Naive B cell (primary cell): ENCODE data around the gene ACY1. TPM values are rescaled to one million over a fixed set of nuclear protein-coding genes. Genes with fewer than 3 reads are reported as not detected.
A peak's percentile ranks its signal among the peaks of the same experiment; 100 is the strongest.

Experiments used
- ATAC-seq, 2 donors: fragments of 150-1000 bp; cut with Tn5 transposase; 2 replicates each; pipeline ENCODE4 v1.10.0; 2021; ENCODE audit warnings: low read depth in 2 of 2, mild to moderate bottlenecking in 2 of 2, moderate library complexity in 2 of 2
- DNase-seq: peaks from one replicate; pipeline ENCODE4 v3.0.0; 2022
- H3K27ac Mint-ChIP-seq, 6 donors: one replicate each; pipeline ENCODE4 v1.8.0; 2020 to 2022; ENCODE audit warnings: mild to moderate bottlenecking in 6 of 6, mixed read lengths in 6 of 6, moderate library complexity in 5 of 6, inconsistent platforms in 2 of 6
- H3K27me3 Mint-ChIP-seq, 3 donors: one replicate each; pipeline ENCODE4 v1.8.0; 2021 to 2022; ENCODE audit warnings: mixed read lengths in 3 of 3, mild to moderate bottlenecking in 1 of 3
- H3K36me3 Mint-ChIP-seq, 2 donors: one replicate each; pipeline ENCODE4 v1.8.0; 2020 to 2022; ENCODE audit warnings: mixed read lengths in 2 of 2, inconsistent platforms in 1 of 2, mild to moderate bottlenecking in 1 of 2
- H3K4me1 Mint-ChIP-seq, 3 donors: one replicate each; pipeline ENCODE4 v1.8.0; 2020 to 2022; ENCODE audit warnings: mixed read lengths in 3 of 3, inconsistent platforms in 1 of 3, mild to moderate bottlenecking in 1 of 3, moderate library complexity in 1 of 3
- H3K4me3 Mint-ChIP-seq, 8 donors: one replicate each; pipeline ENCODE4 v1.8.0; 2020 to 2022; ENCODE audit warnings: mild to moderate bottlenecking in 8 of 8, mixed read lengths in 8 of 8, moderate library complexity in 8 of 8, inconsistent platforms in 2 of 8
- H3K9me3 Mint-ChIP-seq, 7 donors: one replicate each; pipeline ENCODE4 v1.8.0; 2020 to 2022; ENCODE audit warnings: mixed read lengths in 7 of 7, mild to moderate bottlenecking in 5 of 7, inconsistent platforms in 2 of 7, moderate library complexity in 1 of 7
- polyA plus RNA-seq, 6 donors: library from polyadenylated mRNA; unstranded; fragments of 300-500 nt; fragmentation: Illumina TruSeq; gene quantifications; one replicate each; pipeline ENCODE4 v1.2.3, GENCODE V29; 2021; ENCODE audit warnings: low read depth in 6 of 6

ACY1 gene
- polyA plus RNA-seq, 6 donors from 2014 or later, result 15.2 to 23.1 (median 18.4) TPM

DNA sequence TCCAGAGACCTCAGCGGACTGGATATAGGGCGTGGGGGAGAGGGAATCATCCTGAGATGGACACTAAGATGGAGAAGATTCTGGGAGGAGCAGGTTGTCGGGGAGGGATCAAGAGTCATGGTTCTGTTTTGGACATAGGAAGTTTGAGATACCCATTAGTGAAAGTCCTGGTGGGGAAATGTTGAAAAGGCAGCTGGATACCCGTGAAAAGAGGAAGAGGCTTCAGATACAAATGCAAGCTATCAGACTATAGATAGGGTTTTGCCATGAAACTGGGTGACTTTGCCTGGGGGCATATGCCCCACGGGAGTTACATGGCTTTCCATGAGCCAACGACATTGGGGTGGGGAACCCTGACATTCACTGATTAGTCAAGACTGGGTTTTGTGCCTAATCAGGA, 29.2 kb upstream of the ACY1 start:
- peak overlapping the region in 3 of 8 donors; percentile 22 to 36 (median 33) for H3K4me3 Mint-ChIP-seq
- H3K27me3 Mint-ChIP-seq, result peaks cover 18 to 34% (median 26%) of the 10 kb centered on the region in 3 donors
- peak overlapping the region in 1 of 6 donors; percentile 75 for H3K27ac Mint-ChIP-seq
- peaks cover 4% of the 10 kb centered on the region in 3 donors for H3K4me1 Mint-ChIP-seq
- ATAC-seq (no peak), DNase-seq (no peak)
- peaks cover 0 to 8% of the 10 kb centered on the region in 2 donors for H3K36me3 Mint-ChIP-seq
- no peaks in the 10 kb centered on the region for H3K9me3 Mint-ChIP-seq

DNA sequence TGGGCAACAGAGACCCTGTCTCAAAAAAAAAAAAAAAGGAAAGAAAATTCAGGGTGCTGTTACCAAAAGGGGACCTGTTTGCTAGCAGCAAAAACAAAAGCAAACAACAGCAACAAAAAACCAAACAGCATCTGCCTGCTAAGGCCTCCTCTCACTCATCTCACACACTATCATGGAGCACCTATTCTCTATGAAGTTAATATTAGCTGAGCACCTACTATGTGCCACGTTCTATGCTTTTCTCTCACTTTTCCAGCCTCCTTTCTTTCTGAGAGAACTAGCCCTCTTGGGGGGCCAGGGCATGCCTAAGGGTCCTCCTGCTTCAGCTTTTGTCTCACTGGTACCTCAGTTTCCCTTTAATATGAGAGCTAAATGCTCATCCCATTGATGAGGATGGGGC, 28.6 kb upstream of the ACY1 start:
- ATAC-seq (no peak), DNase-seq (no peak)
- peaks cover 4% of the 10 kb centered on the region in 3 donors for H3K4me1 Mint-ChIP-seq
- peaks cover 0 to 8% of the 10 kb centered on the region in 2 donors for H3K36me3 Mint-ChIP-seq
- peak overlapping the region in 4 of 8 donors; percentile 30 to 63 (median 49) for H3K4me3 Mint-ChIP-seq
- no peak overlapping the region for H3K27ac Mint-ChIP-seq
- H3K9me3 Mint-ChIP-seq, result no peaks in the 10 kb centered on the region
- peaks cover 18 to 34% (median 26%) of the 10 kb centered on the region in 3 donors for H3K27me3 Mint-ChIP-seq

DNA sequence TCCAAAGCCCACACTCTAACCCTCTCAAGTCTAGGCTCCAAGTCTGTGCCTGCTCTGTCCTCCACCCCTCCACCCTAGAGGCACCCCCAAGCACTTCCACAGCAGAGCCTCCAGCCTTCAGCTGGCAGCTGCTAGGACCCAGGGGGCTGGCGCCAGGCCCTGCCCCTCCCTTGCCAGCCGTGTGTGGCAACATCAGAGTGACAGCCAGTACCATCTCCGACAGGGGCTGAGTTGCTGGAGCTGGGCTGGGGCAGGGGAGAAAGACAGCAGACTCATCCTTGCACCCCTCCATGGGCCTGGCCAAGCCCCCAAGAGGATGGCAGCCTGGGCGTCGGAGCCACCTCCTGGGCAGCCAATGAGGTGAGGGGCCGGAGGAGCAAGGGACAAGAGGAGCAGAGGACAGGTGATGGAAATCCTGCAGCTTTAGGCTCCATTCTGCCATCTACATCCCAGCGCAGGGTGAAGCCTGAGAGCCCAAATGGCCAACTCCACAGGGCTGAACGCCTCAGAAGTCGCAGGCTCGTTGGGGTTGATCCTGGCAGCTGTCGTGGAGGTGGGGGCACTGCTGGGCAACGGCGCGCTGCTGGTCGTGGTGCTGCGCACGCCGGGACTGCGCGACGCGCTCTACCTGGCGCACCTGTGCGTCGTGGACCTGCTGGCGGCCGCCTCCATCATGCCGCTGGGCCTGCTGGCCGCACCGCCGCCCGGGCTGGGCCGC, 28.0 kb upstream of the ACY1 start, which contains the start of gene GPR62:
TSS of gene GPR62 (plus strand) at position 207 of the 718 bp plus-strand sequence. CDS start at position 479, 272 bp downstream.
- Mint-ChIP-seq H3K36me3 (peaks cover 0 to 8% of the 10 kb centered on the region in 2 donors), H3K4me3 (peak within 1 kb of the TSS in 7 of 8 donors; percentile 41 to 82 (median 66)), H3K27me3 (peaks cover 18 to 34% (median 26%) of the 10 kb centered on the region in 3 donors), H3K4me1 (peaks cover 4% of the 10 kb centered on the region in 3 donors), H3K27ac (peak within 1 kb of the TSS in 1 of 6 donors; percentile 75), H3K9me3 (no peaks in the 10 kb centered on the region)
- no peak for DNase-seq
- no peak for ATAC-seq

DNA sequence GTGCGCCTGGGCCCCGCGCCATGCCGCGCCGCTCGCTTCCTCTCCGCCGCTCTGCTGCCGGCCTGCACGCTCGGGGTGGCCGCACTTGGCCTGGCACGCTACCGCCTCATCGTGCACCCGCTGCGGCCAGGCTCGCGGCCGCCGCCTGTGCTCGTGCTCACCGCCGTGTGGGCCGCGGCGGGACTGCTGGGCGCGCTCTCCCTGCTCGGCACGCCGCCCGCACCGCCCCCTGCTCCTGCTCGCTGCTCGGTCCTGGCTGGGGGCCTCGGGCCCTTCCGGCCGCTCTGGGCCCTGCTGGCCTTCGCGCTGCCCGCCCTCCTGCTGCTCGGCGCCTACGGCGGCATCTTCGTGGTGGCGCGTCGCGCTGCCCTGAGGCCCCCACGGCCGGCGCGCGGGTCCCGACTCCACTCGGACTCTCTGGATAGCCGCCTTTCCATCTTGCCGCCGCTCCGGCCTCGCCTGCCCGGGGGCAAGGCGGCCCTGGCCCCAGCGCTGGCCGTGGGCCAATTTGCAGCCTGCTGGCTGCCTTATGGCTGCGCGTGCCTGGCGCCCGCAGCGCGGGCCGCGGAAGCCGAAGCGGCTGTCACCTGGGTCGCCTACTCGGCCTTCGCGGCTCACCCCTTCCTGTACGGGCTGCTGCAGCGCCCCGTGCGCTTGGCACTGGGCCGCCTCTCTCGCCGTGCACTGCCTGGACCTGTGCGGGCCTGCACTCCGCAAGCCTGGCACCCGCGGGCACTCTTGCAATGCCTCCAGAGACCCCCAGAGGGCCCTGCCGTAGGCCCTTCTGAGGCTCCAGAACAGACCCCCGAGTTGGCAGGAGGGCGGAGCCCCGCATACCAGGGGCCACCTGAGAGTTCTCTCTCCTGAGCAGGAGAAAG, 27.2 kb upstream of the ACY1 start:
- H3K27ac Mint-ChIP-seq, result no peak overlapping the region
- H3K4me1 Mint-ChIP-seq, result peaks cover 4% of the 10 kb centered on the region in 3 donors
- DNase-seq, result peak; percentile 30
- peak; percentile 74 to 80 for ATAC-seq
- peaks cover 0 to 8% of the 10 kb centered on the region in 2 donors for H3K36me3 Mint-ChIP-seq
- no peaks in the 10 kb centered on the region for H3K9me3 Mint-ChIP-seq
- peaks cover 18 to 34% (median 28%) of the 10 kb centered on the region in 3 donors for H3K27me3 Mint-ChIP-seq
- H3K4me3 Mint-ChIP-seq, result peak overlapping the region in 7 of 8 donors; percentile 53 to 82 (median 68)

GRCh38 chr3:51957520-51958205, 25.7 kb upstream of the ACY1 start:
- peaks cover 4% of the 10 kb centered on the region in 3 donors for H3K4me1 Mint-ChIP-seq
- peaks cover 14 to 36% (median 26%) of the 10 kb centered on the region in 3 donors for H3K27me3 Mint-ChIP-seq
- DNase-seq (no peak), ATAC-seq (no peak)
- no peak overlapping the region for H3K27ac Mint-ChIP-seq
- peaks cover 0 to 8% of the 10 kb centered on the region in 2 donors for H3K36me3 Mint-ChIP-seq
- no peaks in the 10 kb centered on the region for H3K9me3 Mint-ChIP-seq
- no peak overlapping the region for H3K4me3 Mint-ChIP-seq

DNA sequence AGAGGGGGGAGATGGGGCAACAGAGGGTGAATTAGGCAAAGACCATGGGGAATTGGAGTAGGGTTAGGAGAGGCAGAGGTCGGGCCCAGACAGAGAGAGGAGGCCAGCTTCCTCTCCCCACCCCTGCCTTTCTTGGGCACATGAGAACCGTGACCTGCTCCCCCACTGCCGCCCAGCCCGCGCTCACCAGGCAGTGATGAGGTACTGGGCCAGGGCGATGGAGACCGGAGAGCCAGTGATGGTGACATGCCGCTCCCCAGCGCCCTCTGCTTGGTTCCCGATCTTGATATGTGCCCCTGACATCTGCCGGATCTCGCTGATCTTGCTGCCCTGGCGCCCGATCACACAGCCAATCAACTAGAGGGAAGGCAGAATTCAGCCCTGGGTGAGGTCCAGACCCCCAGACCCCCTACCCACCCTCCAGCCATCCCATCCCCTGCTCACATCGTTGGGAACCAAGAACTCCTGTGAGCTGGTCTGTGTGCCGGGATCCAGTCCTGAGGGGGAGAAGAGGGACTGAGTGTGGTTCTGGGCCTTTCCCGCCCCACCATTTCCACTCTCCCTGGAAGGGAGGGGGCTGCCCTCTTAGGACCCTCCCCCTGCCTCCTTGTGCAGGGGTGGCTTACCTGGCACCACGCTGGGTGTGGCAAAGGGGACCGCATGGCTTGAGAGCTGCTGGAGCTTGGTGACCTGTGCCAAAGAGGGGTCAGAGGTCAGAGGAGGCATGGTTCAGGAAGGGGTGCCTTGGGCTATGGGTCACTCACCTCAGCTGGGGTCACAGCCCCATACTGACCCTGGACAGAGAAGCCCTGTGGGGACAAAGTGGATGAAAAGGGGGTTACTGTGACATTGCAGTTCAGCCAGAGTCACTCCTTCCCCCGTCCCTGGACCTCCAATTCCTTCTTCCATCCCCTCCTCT, 24.5 kb upstream of the ACY1 start:
- ATAC-seq (no peak), DNase-seq (no peak)
- Mint-ChIP-seq H3K27ac (no peak overlapping the region), H3K4me1 (peaks cover 3 to 4% (median 4%) of the 10 kb centered on the region in 3 donors), H3K9me3 (no peaks in the 10 kb centered on the region), H3K27me3 (peaks cover 6 to 25% (median 14%) of the 10 kb centered on the region in 3 donors), H3K36me3 (peaks cover 0 to 8% of the 10 kb centered on the region in 2 donors), H3K4me3 (peak overlapping the region in 1 of 8 donors; percentile 34)

DNA sequence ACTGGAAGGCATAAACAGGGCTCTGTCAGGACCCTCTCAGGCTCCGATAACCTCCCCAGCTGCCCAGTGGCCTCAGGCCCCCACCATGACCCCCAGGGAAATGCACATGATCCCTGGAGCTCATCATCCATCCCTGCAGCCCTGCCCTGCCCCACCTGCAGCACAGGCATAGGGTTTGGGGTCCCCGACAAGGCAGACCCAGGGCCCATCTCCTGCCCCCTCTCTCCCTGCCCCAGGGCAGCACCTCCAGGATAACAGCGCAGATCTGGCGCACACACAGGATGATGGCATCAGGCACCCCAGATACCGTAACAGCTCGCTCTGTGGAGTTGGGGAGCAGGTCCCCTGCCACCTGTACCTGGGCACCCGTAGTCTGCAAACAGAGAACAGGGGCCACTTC, 23.7 kb upstream of the ACY1 start:
- Mint-ChIP-seq H3K27ac (no peak overlapping the region), H3K27me3 (peaks cover 0 to 17% (median 9%) of the 10 kb centered on the region in 3 donors), H3K4me3 (no peak overlapping the region), H3K9me3 (no peaks in the 10 kb centered on the region), H3K36me3 (peaks cover 0 to 8% of the 10 kb centered on the region in 2 donors), H3K4me1 (peaks cover 0 to 4% (median 4%) of the 10 kb centered on the region in 3 donors)
- DNase-seq, result no peak
- ATAC-seq, result no peak

DNA sequence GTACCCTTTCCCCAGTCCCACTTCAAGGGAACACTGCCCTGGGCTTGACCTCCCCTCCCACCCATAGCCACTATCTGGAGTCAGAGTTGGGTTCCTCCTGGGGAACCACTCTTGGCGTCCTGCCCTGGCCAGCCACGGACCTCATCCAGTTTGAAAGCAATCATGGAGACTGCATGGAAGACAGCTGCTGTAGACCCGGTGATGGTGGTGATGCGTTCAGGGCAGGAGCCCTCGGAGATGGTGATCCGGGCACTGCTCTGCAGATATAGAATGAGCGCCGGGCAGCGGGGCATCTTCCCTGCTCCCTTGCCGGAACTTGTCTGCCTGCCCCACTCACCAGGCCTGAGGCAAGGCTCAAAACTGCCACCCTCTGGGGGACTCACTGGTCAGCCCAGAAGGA, 22.9 kb upstream of the ACY1 start:
- ATAC-seq (no peak), DNase-seq (no peak)
- H3K27me3 Mint-ChIP-seq, result peaks cover 0 to 11% (median 10%) of the 10 kb centered on the region in 3 donors
- H3K4me3 Mint-ChIP-seq, result no peak overlapping the region
- H3K36me3 Mint-ChIP-seq, result peaks cover 0 to 8% of the 10 kb centered on the region in 2 donors
- H3K9me3 Mint-ChIP-seq, result no peaks in the 10 kb centered on the region
- H3K4me1 Mint-ChIP-seq, result peaks cover under 1 to 5% (median under 1%) of the 10 kb centered on the region in 3 donors
- H3K27ac Mint-ChIP-seq, result peak overlapping the region in 1 of 6 donors; percentile 60

DNA sequence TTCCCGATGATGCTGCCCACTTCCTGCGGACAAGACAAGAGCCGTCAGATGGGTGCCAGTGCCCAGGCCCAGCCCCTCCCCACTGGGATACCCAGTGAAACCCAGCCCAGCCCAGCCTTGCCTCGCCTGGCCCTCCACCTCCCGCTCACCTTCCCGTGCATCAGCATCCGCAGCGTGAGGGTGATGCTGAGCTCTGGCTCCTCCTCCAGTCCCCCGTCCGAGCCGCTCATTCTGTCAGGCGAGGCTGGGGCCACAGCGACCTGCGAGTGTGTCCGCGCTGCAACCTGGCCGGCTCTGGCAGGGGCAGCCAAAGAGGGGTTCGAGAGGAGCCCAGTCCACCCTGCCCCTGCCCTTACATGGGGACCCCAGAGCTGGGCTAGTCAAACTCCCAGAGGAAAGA, 22.3 kb upstream of the ACY1 start:
- Mint-ChIP-seq H3K27ac (no peak overlapping the region), H3K36me3 (peaks cover 0 to 8% of the 10 kb centered on the region in 2 donors), H3K4me1 (peaks cover 0 to 11% (median 7%) of the 10 kb centered on the region in 3 donors), H3K9me3 (no peaks in the 10 kb centered on the region), H3K4me3 (no peak overlapping the region), H3K27me3 (peaks cover 0 to 15% (median 10%) of the 10 kb centered on the region in 3 donors)
- DNase-seq, result no peak
- no peak for ATAC-seq

- Mint-ChIP-seq H3K36me3 (peaks cover 0 to 8% of the 10 kb centered on the region in 2 donors), H3K4me1 (peaks cover 7 to 15% (median 8%) of the 10 kb centered on the region in 3 donors), H3K27me3 (peaks cover 0 to 15% (median 10%) of the 10 kb centered on the region in 3 donors), H3K9me3 (no peaks in the 10 kb centered on the region), H3K27ac (no peak overlapping the region), H3K4me3 (peak overlapping the region in 2 of 8 donors; percentile 10 to 30)
- ATAC-seq (no peak), DNase-seq (no peak)
Observed at GRCh38 chr3:51961602-51962569, 21.4 kb upstream of the ACY1 start.

DNA sequence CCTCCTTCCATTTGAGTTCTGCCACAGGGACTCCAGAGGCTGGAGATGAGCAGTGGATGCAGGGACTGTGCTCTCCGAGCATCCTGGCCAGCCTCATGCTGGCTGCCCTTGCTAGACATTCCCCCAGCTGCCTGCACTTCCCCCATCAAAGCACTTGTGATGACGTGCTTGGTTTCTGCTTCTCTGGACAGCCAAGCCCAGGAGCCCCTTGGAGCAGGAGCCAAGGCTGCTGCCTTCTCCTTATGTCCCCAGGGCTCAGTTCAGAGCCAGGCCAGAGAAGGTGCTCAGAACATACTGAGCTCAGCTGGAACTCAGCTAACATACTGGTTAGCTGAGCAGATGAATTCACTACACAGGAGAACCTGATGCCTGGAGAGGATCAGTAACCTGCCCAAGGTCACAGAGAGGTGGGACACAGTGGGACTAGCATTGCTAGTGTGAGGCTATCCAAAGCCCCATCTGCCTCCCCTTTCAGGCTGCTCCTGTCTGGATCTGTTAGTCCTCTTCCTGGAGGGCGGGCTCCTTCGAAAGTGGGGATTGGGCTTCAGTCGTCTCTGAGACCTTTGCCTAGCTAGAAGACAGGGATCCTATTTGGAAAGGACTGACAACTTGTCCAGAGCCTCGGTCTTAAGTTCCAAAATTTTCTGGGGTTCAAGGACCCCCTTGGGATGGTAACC, 20.3 kb upstream of the ACY1 start:
- no peak overlapping the region for H3K27ac Mint-ChIP-seq
- DNase-seq (no peak), ATAC-seq (no peak)
- H3K4me3 Mint-ChIP-seq, result peak overlapping the region in 1 of 8 donors; percentile 49
- H3K4me1 Mint-ChIP-seq, result peaks cover 7 to 17% (median 12%) of the 10 kb centered on the region in 3 donors
- H3K36me3 Mint-ChIP-seq, result peaks cover 0 to 7% of the 10 kb centered on the region in 2 donors
- no peaks in the 10 kb centered on the region for H3K9me3 Mint-ChIP-seq
- H3K27me3 Mint-ChIP-seq, result peaks cover 0 to 15% (median 10%) of the 10 kb centered on the region in 3 donors
